Lower leg skin (tissue), 4 donors: ENCODE results near the gene CDC16. TPM values are rescaled to one million over a fixed set of nuclear protein-coding genes. Genes with fewer than 3 reads are reported as not detected.
"Not testable (repeated sequence)": the region's sequence is repeated elsewhere in the genome, so short reads cannot be mapped to it uniquely, and the experiment has no call there.

Experiments used
- DNase-seq, 2 donors: peaks; one replicate each; pipeline ENCODE4 v3.0.0-alpha.2; 2019; ENCODE audit warnings: low spot score in 2 of 2
- H3K4me3 ChIP-seq: fragments of 200-600 bp; sonication (generic); 2 replicates; pipeline ENCODE4 v1.5.1; 2017; ENCODE audit warnings: mild to moderate bottlenecking, low read depth; ENCODE audit not compliant: poor library complexity, severe bottlenecking
- POLR2A ChIP-seq, 2 donors: fragments of 450-650 bp; IDR thresholded peaks; one replicate each; pipeline ENCODE4 v1.6.1; 2016 to 2017; ENCODE audit warnings: antibody characterized with exemption in 2 of 2, mild to moderate bottlenecking in 1 of 2, moderate library complexity in 1 of 2
- WGBS, 2 donors: methylation state at CpG; one replicate each; pipeline ENCODE4 v1.1.5; 2018; 5-methylcytosine and 5-hydroxymethylcytosine counted together
- intact Hi-C: fragments of 100-400 bp; cut with DNase I; formaldehyde crosslinking; loops from one replicate; pipeline ENCODE4 v1.15.0; 2023; ENCODE audit warnings: low total_unique reads
- total RNA-seq, 4 donors: library from RNA; depleted of rRNA; stranded (reverse); fragments of >200 nt; gene quantifications; one replicate each; pipeline ENCODE4 v1.1.0, GENCODE V29; 2016
- TF ChIP-seq, protein P1 (sequence below), 3 donors: fragments of 450-650 bp; IDR thresholded peaks; one replicate each; pipeline ENCODE4 v1.5.1; 2016; ENCODE audit warnings: antibody characterized with exemption in 3 of 3, mild to moderate bottlenecking in 3 of 3, moderate library complexity in 2 of 3

Gene CDC16
- total RNA-seq, 4 donors from 2014 or later = 39.5 to 85.6 (median 41.4) TPM

- WGBS, 2 donors = 75 to 83% methylated on average over 3 of the region's 3 CpGs
- TF ChIP-seq POLR2A (IDR thresholded peaks at IDR 0.05) = no peak
- TF ChIP-seq, protein P1, sequence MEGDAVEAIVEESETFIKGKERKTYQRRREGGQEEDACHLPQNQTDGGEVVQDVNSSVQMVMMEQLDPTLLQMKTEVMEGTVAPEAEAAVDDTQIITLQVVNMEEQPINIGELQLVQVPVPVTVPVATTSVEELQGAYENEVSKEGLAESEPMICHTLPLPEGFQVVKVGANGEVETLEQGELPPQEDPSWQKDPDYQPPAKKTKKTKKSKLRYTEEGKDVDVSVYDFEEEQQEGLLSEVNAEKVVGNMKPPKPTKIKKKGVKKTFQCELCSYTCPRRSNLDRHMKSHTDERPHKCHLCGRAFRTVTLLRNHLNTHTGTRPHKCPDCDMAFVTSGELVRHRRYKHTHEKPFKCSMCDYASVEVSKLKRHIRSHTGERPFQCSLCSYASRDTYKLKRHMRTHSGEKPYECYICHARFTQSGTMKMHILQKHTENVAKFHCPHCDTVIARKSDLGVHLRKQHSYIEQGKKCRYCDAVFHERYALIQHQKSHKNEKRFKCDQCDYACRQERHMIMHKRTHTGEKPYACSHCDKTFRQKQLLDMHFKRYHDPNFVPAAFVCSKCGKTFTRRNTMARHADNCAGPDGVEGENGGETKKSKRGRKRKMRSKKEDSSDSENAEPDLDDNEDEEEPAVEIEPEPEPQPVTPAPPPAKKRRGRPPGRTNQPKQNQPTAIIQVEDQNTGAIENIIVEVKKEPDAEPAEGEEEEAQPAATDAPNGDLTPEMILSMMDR (IDR thresholded peaks at IDR 0.05) = no peak
- no peak for DNase-seq
- H3K4me3 ChIP-seq = no peak overlapping the region
- intact Hi-C loops = no loop called here
Measured at GRCh38 chr13:114261328-114261965, 26.8 kb downstream of the CDC16 start.

GRCh38 chr13:114263578-114263977, 28.9 kb downstream of the CDC16 start:
- TF ChIP-seq, protein P1 (IDR thresholded peaks at IDR 0.05) = no peak
- no peak for TF ChIP-seq POLR2A (IDR thresholded peaks at IDR 0.05)
- no peak for DNase-seq
- H3K4me3 ChIP-seq = no peak overlapping the region
- 77 to 84% methylated on average over 5 of the region's 5 CpGs for WGBS, 2 donors
- intact Hi-C loops = no loop called here

GRCh38 chr13:114264313-114264712, 29.6 kb downstream of the CDC16 start:
- intact Hi-C loops, H3K4me3 ChIP-seq, DNase-seq: not testable (repeated sequence)
- 96 to 97% methylated on average over 13 of the region's 13 CpGs for WGBS, 2 donors

DNA sequence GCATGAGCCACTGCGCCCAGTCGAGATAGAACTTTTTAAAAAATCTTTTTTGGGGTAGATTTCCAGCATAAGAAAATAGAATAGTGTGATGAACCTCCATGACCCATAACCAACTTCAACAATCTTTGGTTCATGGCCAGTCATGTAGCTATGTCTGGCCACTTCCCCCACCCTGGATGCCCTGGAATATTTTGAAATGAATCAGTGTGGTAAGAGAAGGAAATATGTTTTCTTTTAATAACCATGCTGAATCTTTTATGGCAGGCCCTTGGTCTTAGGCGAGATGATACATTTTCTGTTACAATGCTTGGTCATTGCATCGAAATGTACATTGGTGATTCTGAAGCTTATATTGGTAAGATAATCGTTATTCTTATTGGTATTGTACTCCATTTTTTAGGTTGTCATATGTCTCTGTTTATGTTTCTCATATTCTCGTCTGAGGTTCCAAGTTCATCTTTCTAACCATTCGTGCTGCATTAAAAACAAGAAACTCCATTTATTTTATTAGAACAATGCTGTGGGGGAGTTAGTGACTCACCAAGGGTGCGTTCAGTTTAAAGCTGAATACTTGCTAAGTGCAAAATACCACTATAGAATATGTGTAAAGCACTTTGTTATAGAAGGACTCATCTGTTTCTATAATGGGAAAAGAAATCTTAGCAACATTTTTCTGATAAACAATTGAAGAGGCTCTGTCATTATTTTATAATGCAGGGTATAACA, 30.4 kb downstream of the CDC16 start:
- WGBS, 2 donors = 91 to 93% methylated on average over 8 of the region's 8 CpGs
- DNase-seq = no peak
- no peak overlapping the region for H3K4me3 ChIP-seq
- TF ChIP-seq, protein P1 (IDR thresholded peaks at IDR 0.05) = no peak
- no peak for TF ChIP-seq POLR2A (IDR thresholded peaks at IDR 0.05)
- intact Hi-C loops = no loop called here

DNA sequence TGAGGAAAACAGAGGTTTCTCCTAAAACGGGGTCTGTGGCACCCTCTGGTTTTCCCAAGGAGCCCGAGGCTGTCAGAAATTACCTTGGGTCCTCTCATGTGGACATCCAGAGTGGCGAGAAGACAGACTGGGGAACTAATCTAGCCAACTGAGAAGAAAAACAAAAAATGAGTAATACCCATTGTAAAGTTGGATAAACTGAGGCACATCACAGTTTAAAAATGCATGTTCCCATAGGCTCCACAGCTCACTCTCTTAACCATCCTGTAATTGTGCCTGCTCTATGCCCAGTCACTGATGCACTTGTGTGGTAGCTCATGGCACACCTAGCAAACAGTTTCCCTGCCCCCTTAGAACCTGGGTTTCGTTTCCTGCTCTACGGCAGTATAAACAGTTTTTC, 31.5 kb downstream of the CDC16 start:
- intact Hi-C loops = no loop called here
- DNase-seq = no peak
- TF ChIP-seq POLR2A (IDR thresholded peaks at IDR 0.05) = no peak
- TF ChIP-seq, protein P1 (IDR thresholded peaks at IDR 0.05) = no peak
- no peak overlapping the region for H3K4me3 ChIP-seq
- WGBS, 2 donors = 95 to 96% methylated on average over 5 of the region's 5 CpGs

- 91 to 95% methylated on average over 6 of the region's 6 CpGs for WGBS, 2 donors
- intact Hi-C loops = no loop called here
- no peak for TF ChIP-seq POLR2A (IDR thresholded peaks at IDR 0.05)
- TF ChIP-seq, protein P1 (IDR thresholded peaks at IDR 0.05) = no peak
- no peak for DNase-seq
- H3K4me3 ChIP-seq = no peak overlapping the region
Measured at GRCh38 chr13:114268344-114269280, 33.9 kb downstream of the CDC16 start.
